ENCODE measurements around the gene MYO3B. TPM values are rescaled to one million over a fixed set of nuclear protein-coding genes. Genes with fewer than 3 reads are reported as not detected.

MYO3B gene, protein sequence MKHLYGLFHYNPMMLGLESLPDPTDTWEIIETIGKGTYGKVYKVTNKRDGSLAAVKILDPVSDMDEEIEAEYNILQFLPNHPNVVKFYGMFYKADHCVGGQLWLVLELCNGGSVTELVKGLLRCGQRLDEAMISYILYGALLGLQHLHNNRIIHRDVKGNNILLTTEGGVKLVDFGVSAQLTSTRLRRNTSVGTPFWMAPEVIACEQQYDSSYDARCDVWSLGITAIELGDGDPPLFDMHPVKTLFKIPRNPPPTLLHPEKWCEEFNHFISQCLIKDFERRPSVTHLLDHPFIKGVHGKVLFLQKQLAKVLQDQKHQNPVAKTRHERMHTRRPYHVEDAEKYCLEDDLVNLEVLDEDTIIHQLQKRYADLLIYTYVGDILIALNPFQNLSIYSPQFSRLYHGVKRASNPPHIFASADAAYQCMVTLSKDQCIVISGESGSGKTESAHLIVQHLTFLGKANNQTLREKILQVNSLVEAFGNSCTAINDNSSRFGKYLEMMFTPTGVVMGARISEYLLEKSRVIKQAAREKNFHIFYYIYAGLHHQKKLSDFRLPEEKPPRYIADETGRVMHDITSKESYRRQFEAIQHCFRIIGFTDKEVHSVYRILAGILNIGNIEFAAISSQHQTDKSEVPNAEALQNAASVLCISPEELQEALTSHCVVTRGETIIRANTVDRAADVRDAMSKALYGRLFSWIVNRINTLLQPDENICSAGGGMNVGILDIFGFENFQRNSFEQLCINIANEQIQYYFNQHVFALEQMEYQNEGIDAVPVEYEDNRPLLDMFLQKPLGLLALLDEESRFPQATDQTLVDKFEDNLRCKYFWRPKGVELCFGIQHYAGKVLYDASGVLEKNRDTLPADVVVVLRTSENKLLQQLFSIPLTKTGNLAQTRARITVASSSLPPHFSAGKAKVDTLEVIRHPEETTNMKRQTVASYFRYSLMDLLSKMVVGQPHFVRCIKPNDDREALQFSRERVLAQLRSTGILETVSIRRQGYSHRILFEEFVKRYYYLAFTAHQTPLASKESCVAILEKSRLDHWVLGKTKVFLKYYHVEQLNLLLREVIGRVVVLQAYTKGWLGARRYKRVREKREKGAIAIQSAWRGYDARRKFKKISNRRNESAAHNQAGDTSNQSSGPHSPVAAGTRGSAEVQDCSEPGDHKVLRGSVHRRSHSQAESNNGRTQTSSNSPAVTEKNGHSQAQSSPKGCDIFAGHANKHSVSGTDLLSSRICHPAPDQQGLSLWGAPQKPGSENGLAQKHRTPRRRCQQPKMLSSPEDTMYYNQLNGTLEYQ (N-terminal part only)
- not detected in 5 replicates for total RNA-seq (2022; extraction: Qiagen RNA extraction)

DNA sequence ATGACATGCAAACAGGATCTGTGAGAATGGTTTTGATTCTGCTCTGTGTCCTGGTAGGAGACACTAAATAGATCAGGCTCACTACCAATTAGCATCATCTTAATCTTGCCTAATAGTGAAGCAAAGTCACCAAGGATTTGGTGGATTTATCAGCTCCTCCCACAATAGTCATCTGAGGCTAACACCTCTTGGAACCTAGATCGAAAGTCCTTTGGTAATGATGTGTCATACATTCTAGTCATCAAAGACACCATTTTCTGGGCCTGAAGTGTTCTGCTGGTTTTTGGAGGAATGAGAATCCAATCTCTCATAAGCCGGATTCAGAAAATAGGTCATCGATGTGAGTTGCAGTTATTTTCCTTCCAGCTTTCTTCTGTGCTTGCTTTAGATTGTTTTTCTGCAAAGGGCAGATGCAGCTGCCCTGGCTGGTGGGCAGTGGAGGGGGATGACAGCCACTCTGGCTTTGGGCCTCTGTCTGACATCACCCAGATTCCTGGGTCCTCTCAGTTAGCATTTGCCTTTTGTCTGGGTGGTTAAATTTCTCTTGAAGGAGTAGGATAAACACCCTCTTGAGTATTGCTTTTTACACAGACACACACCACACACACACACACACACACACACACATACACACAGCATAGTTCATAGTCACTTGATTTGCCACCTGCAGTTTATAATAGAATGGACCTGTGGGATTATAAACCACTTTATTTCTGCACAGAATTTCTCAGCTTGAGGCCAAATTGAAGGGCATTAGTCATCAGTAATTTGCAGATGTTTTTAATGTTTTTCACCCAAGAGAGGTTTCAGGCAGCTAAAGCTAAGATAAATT lies at the start of gene MYO3B:
TSS of gene MYO3B (plus strand) at position 198 of the 832 bp plus-strand sequence. CDS start at position 339, 141 bp downstream.

